ENCODE measurements around the gene ACAP1.

Gene ACAP1

DNA sequence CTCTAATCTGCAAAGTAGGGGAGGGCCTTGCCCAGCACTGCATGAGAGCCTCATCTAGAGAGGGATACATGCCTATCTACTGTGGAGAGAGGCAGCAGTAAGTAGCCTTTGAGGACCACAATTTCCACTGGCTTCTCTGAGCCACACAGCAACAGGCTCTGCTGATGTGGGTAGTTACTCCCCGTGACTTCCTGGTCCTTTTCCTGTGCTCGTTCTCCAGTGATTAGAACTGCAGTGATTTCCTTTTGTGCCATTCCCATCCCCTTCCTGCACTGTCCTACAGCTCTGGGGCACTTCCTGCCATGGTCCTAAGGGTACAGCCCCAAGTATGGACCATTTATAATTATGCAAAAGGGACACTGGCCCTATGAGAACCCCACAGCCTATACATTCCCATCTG lies 55.0 kb downstream of the ACAP1 start:
- DNase-seq: no peak

DNA sequence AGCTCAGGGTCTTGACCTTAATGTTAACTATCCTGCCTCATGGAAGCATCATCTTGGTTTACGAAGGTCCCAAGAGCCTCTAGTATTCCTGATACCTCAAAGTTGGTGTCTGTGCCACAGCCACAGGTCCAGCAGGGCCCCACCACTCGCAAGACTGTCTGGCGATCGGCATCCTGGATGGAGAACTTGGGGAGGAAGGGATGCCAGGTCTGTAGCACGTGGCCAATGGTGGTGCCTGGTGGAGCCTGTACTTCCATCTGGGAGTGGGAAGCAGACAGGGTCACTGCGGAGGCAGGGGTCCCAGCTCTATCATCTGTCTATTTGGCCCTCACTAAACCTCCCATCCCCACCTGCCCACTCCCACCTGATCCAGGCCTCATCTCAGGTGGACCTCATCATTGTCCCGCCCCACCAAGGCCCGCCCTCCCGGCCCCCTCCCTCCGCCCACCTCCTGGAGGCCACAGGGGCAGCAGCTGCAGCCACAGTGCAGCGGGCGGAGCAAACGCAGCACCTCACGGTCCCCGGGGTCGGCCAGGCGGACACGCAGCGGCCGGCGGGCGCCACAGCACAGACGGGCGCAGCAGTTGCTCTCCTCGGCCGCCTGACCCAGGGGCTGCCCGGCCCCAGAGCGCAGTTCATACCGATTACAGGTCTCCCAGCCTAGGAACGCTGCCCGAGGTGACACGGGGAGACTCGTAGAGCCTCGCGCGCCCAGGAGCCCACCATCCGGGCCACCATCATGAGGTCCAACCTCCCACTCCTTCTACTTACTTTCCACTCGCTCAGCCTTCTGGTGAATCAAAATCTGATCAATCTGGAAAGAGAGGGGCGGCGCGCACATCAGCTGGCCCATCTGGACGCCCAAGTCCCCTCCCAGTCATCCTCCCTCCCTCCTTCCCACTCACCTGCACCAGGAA lies 56.6 kb downstream of the ACAP1 start:
- no peak for DNase-seq

DNA sequence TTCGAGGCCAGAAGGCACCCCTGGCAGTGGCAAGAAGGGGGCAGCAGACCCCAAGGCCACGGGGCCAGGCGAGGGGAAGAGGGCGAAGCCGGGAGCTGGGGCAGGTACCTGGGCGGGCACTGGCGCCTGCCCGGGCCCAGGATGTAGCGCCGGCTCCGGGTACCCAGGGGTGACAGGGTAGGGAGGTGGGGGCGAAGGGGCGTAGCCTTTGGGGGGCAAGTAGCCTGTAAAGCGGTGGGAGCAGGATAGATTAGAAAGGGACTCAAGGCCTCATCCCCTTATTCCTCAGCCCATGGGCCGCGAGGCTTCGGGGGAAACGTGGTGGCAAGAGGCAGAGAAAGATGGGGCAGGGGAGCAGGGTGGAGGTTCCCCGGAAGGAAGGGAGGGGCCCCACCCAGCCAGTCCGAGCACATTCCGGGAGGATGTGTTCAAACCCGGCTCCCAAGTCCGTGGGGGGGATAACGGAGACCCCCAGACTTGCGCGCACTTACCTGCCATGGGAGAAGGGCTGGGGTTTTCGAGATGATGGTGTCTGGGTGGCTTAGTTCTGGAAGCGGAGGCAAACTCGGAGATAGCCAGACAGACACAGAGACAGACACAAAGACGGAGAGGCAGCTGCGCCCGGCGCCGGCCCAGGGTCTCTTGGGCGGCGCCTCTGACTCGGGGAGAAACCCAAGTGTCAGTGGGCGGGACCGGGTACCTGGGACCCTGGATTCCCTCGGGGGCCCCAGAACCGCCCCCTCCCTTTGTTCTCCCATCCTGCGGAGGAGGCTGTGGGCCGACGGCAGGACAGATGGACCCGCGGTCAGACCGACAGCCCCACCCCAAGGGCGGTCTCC lies 57.5 kb downstream of the ACAP1 start:
- DNase-seq: no peak

DNA sequence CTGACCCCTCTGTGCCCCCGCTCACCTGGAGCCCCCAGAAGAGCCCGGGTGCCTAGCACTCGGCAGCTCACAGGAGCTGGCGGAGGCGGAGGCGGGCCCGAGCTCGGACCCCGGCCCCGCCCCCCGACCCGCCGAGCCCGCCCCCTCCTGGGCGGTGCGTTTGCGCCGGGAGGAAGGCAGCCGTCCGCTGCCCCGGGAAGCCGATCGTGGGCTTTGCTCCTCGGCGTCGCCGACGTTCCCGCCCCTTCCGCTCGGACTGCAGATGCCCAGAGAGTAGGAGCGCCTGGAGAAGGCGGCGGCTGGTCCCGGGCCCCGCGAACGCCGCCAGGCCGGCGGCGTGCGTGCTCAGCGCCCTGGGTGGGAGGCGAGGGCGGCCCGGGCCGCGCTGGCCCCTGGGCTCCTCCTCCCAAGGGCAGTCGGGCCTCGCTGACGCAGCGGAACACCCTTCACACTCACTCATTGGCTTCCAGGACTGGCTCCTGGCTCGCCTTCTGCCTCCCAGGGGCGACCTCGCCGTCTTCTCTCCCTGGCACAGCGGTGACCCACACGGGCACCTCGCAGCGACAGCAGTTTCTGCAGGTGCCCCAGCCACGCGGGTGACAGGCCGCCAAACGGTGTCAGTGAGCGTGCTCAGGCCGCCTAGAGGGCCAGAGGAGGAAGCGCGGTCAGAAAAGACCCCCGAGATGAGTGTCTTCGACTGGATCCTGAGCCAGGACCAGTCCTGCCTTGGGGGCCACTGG lies 58.3 kb downstream of the ACAP1 start, which contains the start of gene PLSCR3:
TSS of gene PLSCR3 (minus strand) at position 74 of the 740 bp plus-strand sequence. CDS start 415 bp downstream, outside the sequence.
- peak; percentile 61 for DNase-seq

DNA sequence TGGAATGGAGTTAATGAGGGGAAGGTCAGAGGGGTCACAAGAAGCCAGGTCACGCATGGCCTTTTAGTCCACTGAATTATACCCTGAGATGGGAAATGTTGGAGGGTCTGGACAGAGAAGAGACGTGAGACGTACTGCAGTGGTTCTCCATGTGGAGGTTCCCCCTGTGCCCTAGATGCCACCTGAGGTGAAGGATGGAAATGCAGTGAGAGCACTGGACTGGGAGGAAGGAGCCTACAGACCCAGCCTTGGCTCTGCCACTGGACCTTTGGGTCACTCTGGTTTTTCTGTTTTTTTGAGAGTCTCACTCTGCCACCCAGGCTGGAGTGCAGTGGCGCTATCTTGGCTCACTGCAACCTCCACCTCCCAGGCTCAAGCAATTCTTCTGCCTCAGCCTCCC lies 59.8 kb downstream of the ACAP1 start:
- DNase-seq: no peak

DNA sequence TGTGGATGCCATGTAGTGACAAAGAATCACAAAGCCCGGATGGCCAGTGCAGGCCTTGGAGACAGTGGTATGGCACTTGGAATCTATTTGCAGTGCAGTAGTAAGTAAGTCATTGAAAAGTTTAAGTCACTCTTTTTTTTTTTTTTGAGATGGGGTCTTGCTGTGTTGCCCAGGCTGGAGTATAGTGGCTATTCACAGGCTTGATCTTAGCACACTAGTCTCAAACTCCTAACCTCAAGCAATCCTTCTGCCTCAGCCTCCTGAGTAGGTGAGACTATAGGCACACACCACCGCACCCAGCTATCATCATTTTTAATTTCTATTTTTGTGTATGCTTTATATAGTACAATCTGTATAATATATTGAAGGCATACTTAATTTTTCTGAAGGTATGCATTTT lies 62.3 kb downstream of the ACAP1 start:
- no peak for DNase-seq
